ENCODE measurements around the gene STS. TPM values are rescaled to one million over a fixed set of nuclear protein-coding genes. Genes with fewer than 3 reads are reported as not detected.
A peak's percentile ranks its signal among the peaks of the same experiment; 100 is the strongest.

Gene STS
- 1 to 10 TPM; 2.1 to 6.6 TPM for total RNA-seq
- 1.4 TPM for polyA plus RNA-seq (2013, experiment 1 of 2)
- 1.7 TPM for polyA plus RNA-seq (2013, experiment 2 of 2)
- long read RNA-seq, experiment 1, partial matches to known transcripts, result 0 of 1 reads
- long read RNA-seq, experiment 1, other reads (novel, unspliced or antisense), result 1 of 1 reads
- long read RNA-seq, experiment 2, partial matches to known transcripts, result 0 of 8 reads
- long read RNA-seq, experiment 2, other reads (novel, unspliced or antisense), result 8 of 8 reads
- long read RNA-seq, experiment 3, partial matches to known transcripts, result 1 of 3 reads
- long read RNA-seq, experiment 3, other reads (novel, unspliced or antisense), result 2 of 3 reads
- long read RNA-seq, experiment 4, result 0 reads

- peak within 1 kb of the TSS; percentile 66 for H3K27ac ChIP-seq (ENCODE audit: low read depth, low read length)
- TF ChIP-seq CTCF (conservative IDR thresholded peaks at IDR 0.05), result no peak
- WGBS, 2 experiments (ENCODE audit: insufficient coverage in 1 of 2, insufficient read length in 1 of 2), result 1% methylated on average over 60 of the region's 61 CpGs; no CpG with 5 or more reads in 1 of the 2 experiments
- H3K9me3 Mint-ChIP-seq, result no peaks in the 10 kb centered on the region
- peak within 1 kb of the TSS; percentile 90 for H3K4me3 ChIP-seq (ENCODE audit: low read length)
- peaks cover 9% of the 10 kb centered on the region for H3K4me1 Mint-ChIP-seq
- H3K36me3 ChIP-seq (ENCODE audit: control insufficient read depth, insufficient read depth, low read length), result no peaks in the 10 kb centered on the region
- no peaks in the 10 kb centered on the region for H3K9me3 ChIP-seq (ENCODE audit: control insufficient read depth, low read length)
- peak; percentile 68 for DNase-seq
- no peaks in the 10 kb centered on the region for H3K27me3 ChIP-seq (ENCODE audit: control insufficient read depth, insufficient read depth, low read length, poor library complexity, severe bottlenecking)
- H3K9ac ChIP-seq (ENCODE audit: extremely low read depth, low read length, poor library complexity, severe bottlenecking), result peak within 1 kb of the TSS; percentile 60
- H3K4me1 ChIP-seq (ENCODE audit: control insufficient read depth, insufficient read depth, low read length), result no peaks in the 10 kb centered on the region
- H3K4me3 Mint-ChIP-seq, result peak within 1 kb of the TSS; percentile 80
- no peaks in the 10 kb centered on the region for H3K36me3 Mint-ChIP-seq (ENCODE audit: low read depth)
- H3K27ac Mint-ChIP-seq, result peak within 1 kb of the TSS; percentile 91
- H3K27me3 Mint-ChIP-seq (ENCODE audit: insufficient read depth), result no peaks in the 10 kb centered on the region
Observed at GRCh38 chrX:7147413-7147977, at the start of gene STS. STS (plus strand) TSS chrX:7147712; CDS start chrX:7253200, 105,488 bp downstream.

GRCh38 chrX:7100022-7100421 lies 47.5 kb upstream of the STS start:
- H3K36me3 ChIP-seq (ENCODE audit: control insufficient read depth, insufficient read depth, low read length), result no peaks in the 10 kb centered on the region
- peaks cover 40% of the 10 kb centered on the region for H3K36me3 Mint-ChIP-seq (ENCODE audit: low read depth)
- peaks cover 6% of the 10 kb centered on the region for H3K4me1 Mint-ChIP-seq
- no peaks in the 10 kb centered on the region for H3K27me3 Mint-ChIP-seq (ENCODE audit: insufficient read depth)
- DNase-seq, result no peak
- H3K27me3 ChIP-seq (ENCODE audit: control insufficient read depth, insufficient read depth, low read length, poor library complexity, severe bottlenecking), result no peaks in the 10 kb centered on the region
- H3K4me3 Mint-ChIP-seq, result no peak overlapping the region
- TF ChIP-seq CTCF (conservative IDR thresholded peaks at IDR 0.05), result no peak
- H3K4me1 ChIP-seq (ENCODE audit: control insufficient read depth, insufficient read depth, low read length), result no peaks in the 10 kb centered on the region
- H3K4me3 ChIP-seq (ENCODE audit: low read length), result no peak overlapping the region
- H3K9me3 ChIP-seq (ENCODE audit: control insufficient read depth, low read length), result peaks cover 3% of the 10 kb centered on the region
- 80% methylated on average over 5 of the region's 7 CpGs; no CpG with 5 or more reads in 1 of the 2 experiments for WGBS, 2 experiments (ENCODE audit: insufficient coverage in 1 of 2, insufficient read length in 1 of 2)
- no peak overlapping the region for H3K27ac ChIP-seq (ENCODE audit: low read depth, low read length)
- no peaks in the 10 kb centered on the region for H3K9me3 Mint-ChIP-seq
- peak overlapping the region; percentile 42 for H3K27ac Mint-ChIP-seq
- no peak overlapping the region for H3K9ac ChIP-seq (ENCODE audit: extremely low read depth, low read length, poor library complexity, severe bottlenecking)

- peaks cover 6% of the 10 kb centered on the region for H3K4me1 Mint-ChIP-seq
- H3K27me3 Mint-ChIP-seq (ENCODE audit: insufficient read depth), result no peaks in the 10 kb centered on the region
- peaks cover 3% of the 10 kb centered on the region for H3K9me3 ChIP-seq (ENCODE audit: control insufficient read depth, low read length)
- no peak overlapping the region for H3K4me3 ChIP-seq (ENCODE audit: low read length)
- peaks cover 36% of the 10 kb centered on the region for H3K36me3 Mint-ChIP-seq (ENCODE audit: low read depth)
- H3K36me3 ChIP-seq (ENCODE audit: control insufficient read depth, insufficient read depth, low read length), result no peaks in the 10 kb centered on the region
- no peaks in the 10 kb centered on the region for H3K27me3 ChIP-seq (ENCODE audit: control insufficient read depth, insufficient read depth, low read length, poor library complexity, severe bottlenecking)
- WGBS, 2 experiments (ENCODE audit: insufficient coverage in 1 of 2, insufficient read length in 1 of 2), result 100% methylated on average over 2 of the region's 3 CpGs; no CpG with 5 or more reads in 1 of the 2 experiments
- no peak for TF ChIP-seq CTCF (conservative IDR thresholded peaks at IDR 0.05)
- H3K4me1 ChIP-seq (ENCODE audit: control insufficient read depth, insufficient read depth, low read length), result no peaks in the 10 kb centered on the region
- no peak overlapping the region for H3K9ac ChIP-seq (ENCODE audit: extremely low read depth, low read length, poor library complexity, severe bottlenecking)
- no peak overlapping the region for H3K27ac Mint-ChIP-seq
- H3K27ac ChIP-seq (ENCODE audit: low read depth, low read length), result no peak overlapping the region
- no peak overlapping the region for H3K4me3 Mint-ChIP-seq
- H3K9me3 Mint-ChIP-seq, result no peaks in the 10 kb centered on the region
- no peak for DNase-seq
Observed at GRCh38 chrX:7102119-7102518, 45.4 kb upstream of the STS start.

Data from endodermal cell (in vitro differentiated cells).